HepG2 (cell line): ENCODE results near the gene HTRA2. TPM values are rescaled to one million over a fixed set of nuclear protein-coding genes. Genes with fewer than 3 reads are reported as not detected.
A peak's percentile ranks its signal among the peaks of the same experiment; 100 is the strongest.

Experiments
- BATF2 ChIP-seq: sonication (generic); formaldehyde crosslinking; IDR thresholded peaks from 2 replicates; pipeline ENCODE4 v1.8.0; 2022; ENCODE audit warnings: mild to moderate bottlenecking, missing genetic modification reagents, moderate library complexity
- FOXP1 ChIP-seq, 2 experiments: fragments of 450-650 bp in 1 of 2; IDR thresholded peaks; 2 replicates each; pipeline ENCODE4 v1.6.1; 2017 to 2018; ENCODE audit warnings: antibody characterized with exemption in 1 of 2
- HMGXB3 ChIP-seq: sonication (generic); formaldehyde crosslinking; IDR thresholded peaks from 2 replicates; pipeline ENCODE4 v1.4.0; 2020; ENCODE audit warnings: missing genetic modification reagents, borderline replicate concordance
- IRF1 ChIP-seq: sonication (generic); formaldehyde crosslinking; IDR thresholded peaks from 2 replicates; pipeline ENCODE4 v1.4.0; 2020; ENCODE audit warnings: low read depth, mild to moderate bottlenecking, missing genetic modification reagents
- NFE2L1 ChIP-seq: sonication (generic); formaldehyde crosslinking; IDR thresholded peaks from 2 replicates; pipeline ENCODE4 v1.4.0; 2020; ENCODE audit warnings: missing genetic modification reagents, mild to moderate bottlenecking, borderline replicate concordance
- SETDB1 ChIP-seq: sonication (generic); formaldehyde crosslinking; IDR thresholded peaks from 2 replicates; pipeline ENCODE4 v1.5.1; 2020; ENCODE audit warnings: missing genetic modification reagents, mild to moderate bottlenecking, borderline replicate concordance
- SMAD3 ChIP-seq: sonication (generic); formaldehyde crosslinking; IDR thresholded peaks from 2 replicates; pipeline ENCODE4 v1.4.0; 2020; ENCODE audit warnings: missing genetic modification reagents
- TBL1XR1 ChIP-seq: fragments of 150-350 bp; IDR thresholded peaks from 2 replicates; pipeline ENCODE4 v1.6.1; 2014; ENCODE audit warnings: borderline replicate concordance, low read length; ENCODE audit not compliant: partially characterized antibody
- ZBTB34 ChIP-seq: sonication (generic); formaldehyde crosslinking; IDR thresholded peaks from 2 replicates; pipeline ENCODE4 v1.8.0; 2022; ENCODE audit warnings: mild to moderate bottlenecking, missing genetic modification reagents
- ZFP41 ChIP-seq: sonication (generic); formaldehyde crosslinking; IDR thresholded peaks from 2 replicates; pipeline ENCODE4 v1.4.0; 2020; ENCODE audit warnings: mild to moderate bottlenecking, missing genetic modification reagents, borderline replicate concordance
- ZNF280B ChIP-seq: sonication (generic); formaldehyde crosslinking; IDR thresholded peaks from 2 replicates; pipeline ENCODE4 v1.5.0; 2020; ENCODE audit warnings: missing genetic modification reagents, mild to moderate bottlenecking, borderline replicate concordance
- ZNF343 ChIP-seq: sonication (generic); formaldehyde crosslinking; IDR thresholded peaks from 2 replicates; pipeline ENCODE4 v1.4.0; 2020; ENCODE audit warnings: mild to moderate bottlenecking, missing genetic modification reagents
- ZNF510 ChIP-seq: sonication (generic); formaldehyde crosslinking; IDR thresholded peaks from 2 replicates; pipeline ENCODE4 v1.4.0; 2020; ENCODE audit warnings: low read depth, mild to moderate bottlenecking, missing genetic modification reagents
- ZNF512 ChIP-seq: sonication (generic); formaldehyde crosslinking; IDR thresholded peaks from 2 replicates; pipeline ENCODE4 v1.4.0; 2020; ENCODE audit warnings: mild to moderate bottlenecking, missing genetic modification reagents
- ZNF674 ChIP-seq: sonication (generic); formaldehyde crosslinking; IDR thresholded peaks from 2 replicates; pipeline ENCODE4 v1.5.0; 2020; ENCODE audit warnings: low read depth, mild to moderate bottlenecking, missing genetic modification reagents
- ZNF724P ChIP-seq: sonication (generic); formaldehyde crosslinking; IDR thresholded peaks from 2 replicates; pipeline ENCODE4 v1.8.0; 2022; ENCODE audit warnings: missing genetic modification reagents, borderline replicate concordance
- ZNF772 ChIP-seq: sonication (generic); formaldehyde crosslinking; IDR thresholded peaks from 2 replicates; pipeline ENCODE4 v1.5.0; 2020; ENCODE audit warnings: mild to moderate bottlenecking, missing genetic modification reagents
- polyA plus RNA-seq, 8 experiments: library from polyadenylated mRNA; depleted of rRNA in 3 of 8; stranded (reverse) in 7 of 8; unstranded in 1 of 8; fragments of >200 nt; fragmentation: Illumina TruSeq in 4 of 8; extraction: Trizol in 4 of 8; gene quantifications; 2 replicates each; pipeline versions ENCODE4 v1.2.1 to v1.2.3, GENCODE V29; 2011 to 2016; ENCODE audit warnings: low read depth in 4 of 8, missing spikeins in 1 of 8, mixed read lengths in 1 of 8; ENCODE audit not compliant: insufficient read depth in 1 of 8
- total RNA-seq, 5 experiments: library from RNA; depleted of rRNA; stranded (reverse); fragments of >200 nt; fragmentation: Illumina TruSeq; extraction: Trizol; gene quantifications; 2 replicates each; pipeline ENCODE4 v1.2.3, GENCODE V29; 2016; ENCODE audit warnings: low read depth in 1 of 5

HTRA2 gene
- total and polyA plus RNA-seq, 2 of the 13 experiments (the other 11 are each of a cell fraction or from before 2014, with no cell fraction given) = 47.7 to 50.3 TPM

GRCh38 chr2:74512744-74513604 lies 16.8 kb upstream of the HTRA2 start (continued):
- TF ChIP-seq ZNF280B (CRISPR knock-in tag) (no peak; the same call in 1 of the 2 replicates), BATF2 (no peak), ZBTB34 (CRISPR knock-in tag) (no peak), FOXP1 (IDR thresholded peaks at IDR 0.05) (no peak), FOXP1 (CRISPR knock-in tag; IDR thresholded peaks at IDR 0.05) (no peak), ZNF674 (CRISPR knock-in tag) (no peak), ZNF343 (no peak), NFE2L1 (CRISPR knock-in tag) (no peak), IRF1 (CRISPR knock-in tag) (no peak), ZFP41 (CRISPR knock-in tag) (no peak), SMAD3 (no peak), SETDB1 (no peak), HMGXB3 (CRISPR knock-in tag) (0 out of 2 replicates have a peak, but pooled peaks have one; percentile 23), ZNF772 (no peak), TBL1XR1 (no peak), ZNF510 (no peak), ZNF724P (no peak), ZNF512 (no peak)
